ENCODE results near the gene ZNHIT3.
"Not testable (repeated sequence)": the region's sequence is repeated elsewhere in the genome, so short reads cannot be mapped to it uniquely, and the experiment has no call there.

ZNHIT3 gene

DNA sequence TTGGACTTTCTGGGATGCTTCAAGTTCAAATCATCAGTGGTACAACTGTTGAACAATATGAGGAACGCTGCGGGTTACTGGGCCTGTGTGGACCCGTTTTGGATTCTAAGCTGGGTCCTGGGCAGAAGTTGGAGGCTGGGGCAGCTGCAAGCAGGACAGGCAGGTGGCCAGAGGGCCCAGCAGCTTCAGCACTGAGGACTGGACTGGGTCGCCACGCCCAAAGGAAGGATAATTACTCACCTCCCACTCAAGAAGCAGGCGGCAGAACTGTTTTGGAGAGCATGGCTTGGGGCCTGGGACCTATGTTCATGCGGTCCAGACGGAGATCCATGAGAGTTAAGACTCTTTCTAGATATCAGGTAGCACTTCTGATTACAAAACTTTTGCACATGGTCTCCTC is 1.5 kb upstream of the ZNHIT3 start:
- DNase-seq = no peak

DNA sequence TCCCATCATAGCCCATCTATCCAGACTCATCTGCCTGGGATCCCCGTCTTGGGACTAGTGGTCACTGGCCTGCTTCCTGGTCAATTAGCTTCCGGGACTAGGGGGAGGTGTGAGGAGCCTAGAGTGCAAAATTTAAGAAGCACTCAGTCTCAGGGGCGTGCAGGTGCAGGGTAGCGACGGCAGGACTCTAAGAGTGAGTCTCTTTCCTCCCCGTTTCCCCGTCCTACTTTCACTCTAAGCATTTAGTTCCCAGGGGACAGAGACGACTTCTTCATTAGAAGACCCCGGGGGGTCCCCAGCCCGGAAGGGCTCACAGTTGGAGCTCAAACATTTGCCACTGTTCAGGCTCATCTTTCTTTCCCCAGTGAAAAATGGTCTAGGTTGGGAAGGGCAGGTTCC is 677 bp upstream of the ZNHIT3 start:
- no peak for DNase-seq

DNA sequence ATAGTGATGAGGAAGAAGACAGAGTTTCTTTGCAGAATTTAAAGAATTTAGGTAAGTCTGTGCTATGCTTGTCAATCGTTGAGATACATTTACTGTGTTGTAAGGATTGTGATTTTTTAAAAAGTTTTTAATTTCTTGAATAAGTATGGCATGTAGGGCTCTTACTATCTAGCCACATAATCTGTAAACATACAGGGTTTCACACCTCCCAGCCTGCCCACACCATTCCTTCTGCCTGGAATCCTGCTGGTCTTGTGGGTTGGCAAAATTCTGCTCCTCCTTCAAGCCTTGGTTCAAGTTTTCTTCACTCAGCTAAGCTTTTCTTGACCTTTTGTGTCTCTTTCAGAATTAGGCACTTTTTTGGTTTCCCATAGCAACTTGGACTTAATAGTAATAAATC is 7.5 kb downstream of the ZNHIT3 start:
- DNase-seq = no peak

DNA sequence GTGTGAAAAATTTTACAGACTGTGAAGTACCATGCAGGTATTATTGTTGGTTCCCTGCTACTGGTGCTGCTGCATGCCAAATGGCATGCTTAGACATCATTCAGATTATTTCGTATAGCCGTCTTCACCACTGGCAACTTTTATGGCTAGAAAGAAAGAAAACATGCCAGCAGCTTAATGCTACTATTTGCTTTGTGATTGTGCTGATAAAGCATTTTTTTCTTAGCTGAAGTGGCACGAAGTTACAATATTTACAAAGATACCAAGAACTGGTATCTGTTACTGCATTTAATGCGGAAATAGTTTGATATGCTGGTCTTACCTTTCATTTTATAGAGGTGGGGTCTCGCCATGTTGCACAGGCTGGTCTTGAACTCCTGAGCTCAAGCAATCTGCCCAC is 8.2 kb downstream of the ZNHIT3 start:
- DNase-seq = no peak

DNA sequence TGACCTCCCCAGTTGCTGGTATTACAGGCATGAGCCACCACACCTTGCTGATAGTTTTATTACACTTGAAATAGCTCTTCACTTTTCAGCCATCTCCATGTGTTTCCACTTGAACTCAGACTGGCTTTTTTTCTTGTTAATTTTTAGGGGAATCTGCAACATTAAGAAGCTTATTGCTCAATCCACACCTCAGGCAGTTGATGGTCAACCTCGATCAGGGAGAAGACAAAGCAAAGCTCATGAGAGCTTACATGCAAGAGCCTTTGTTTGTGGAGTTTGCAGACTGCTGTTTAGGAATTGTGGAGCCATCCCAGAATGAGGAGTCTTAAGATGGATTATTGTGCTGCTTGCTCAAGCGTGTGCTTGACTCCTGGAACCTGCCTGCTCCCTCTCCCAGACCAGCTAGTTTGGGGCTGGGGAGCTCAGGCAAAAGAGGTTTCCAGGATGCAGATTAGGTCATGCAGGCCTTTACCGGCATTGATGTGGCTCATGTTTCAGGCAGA is 8.6 kb downstream of the ZNHIT3 start:
- no peak for DNase-seq

DNA sequence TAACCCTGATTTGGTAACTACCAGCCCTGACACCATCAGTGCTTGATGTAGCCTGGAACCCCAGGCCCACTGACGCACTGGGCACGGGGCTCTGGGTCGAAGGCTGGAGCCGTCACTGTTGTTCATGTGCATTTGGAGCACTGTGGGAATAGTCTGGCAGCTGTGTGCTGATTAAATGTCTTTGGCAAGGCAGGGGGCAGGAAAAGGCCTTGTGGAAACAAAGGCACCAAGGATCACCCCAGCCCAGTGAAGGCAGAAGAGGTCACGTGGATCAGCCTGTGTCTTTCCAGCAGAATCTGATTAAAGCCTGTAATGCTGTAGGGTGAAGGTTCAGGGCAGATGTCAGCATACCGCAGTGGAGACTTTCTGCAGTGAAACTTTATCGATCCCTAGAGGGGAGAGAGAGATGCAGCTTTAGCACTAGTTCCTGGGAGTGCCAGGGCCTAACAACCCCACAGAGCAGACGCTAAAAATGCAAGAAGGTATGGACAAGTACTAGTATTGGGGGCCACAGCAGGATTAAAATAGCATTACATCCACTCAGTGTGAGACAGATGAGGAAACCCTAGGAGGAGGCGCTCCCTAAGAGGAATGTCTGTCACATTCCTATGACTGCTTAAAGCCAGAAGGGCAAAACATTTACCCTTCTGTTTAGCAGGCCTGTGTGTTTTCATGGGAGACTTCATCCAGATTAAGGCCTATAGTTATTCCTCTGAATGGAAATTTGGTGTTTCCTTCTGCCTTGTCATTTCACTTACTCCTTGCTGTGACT is 9.7 kb downstream of the ZNHIT3 start:
- no peak for DNase-seq

DNA sequence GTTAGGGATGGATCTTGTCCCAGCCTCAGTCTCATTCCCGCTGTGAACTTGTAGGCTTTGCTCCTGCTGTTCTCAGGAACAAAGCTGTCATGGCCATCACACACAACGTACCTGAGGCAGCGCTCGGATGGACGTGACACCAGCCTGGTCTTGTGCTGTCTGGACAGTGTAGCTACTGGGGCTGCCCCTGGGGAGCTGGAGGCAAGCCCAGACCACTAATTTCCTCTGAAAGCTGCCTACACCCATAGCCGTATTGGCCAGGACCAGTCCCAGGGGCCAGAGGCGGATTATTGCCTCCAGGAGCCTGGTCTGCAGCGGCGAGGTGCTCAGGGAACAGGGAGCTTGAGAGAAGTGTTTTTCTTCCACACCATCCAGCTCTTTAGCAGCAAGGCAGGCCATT is 11.7 kb downstream of the ZNHIT3 start:
- DNase-seq = no peak

DNA sequence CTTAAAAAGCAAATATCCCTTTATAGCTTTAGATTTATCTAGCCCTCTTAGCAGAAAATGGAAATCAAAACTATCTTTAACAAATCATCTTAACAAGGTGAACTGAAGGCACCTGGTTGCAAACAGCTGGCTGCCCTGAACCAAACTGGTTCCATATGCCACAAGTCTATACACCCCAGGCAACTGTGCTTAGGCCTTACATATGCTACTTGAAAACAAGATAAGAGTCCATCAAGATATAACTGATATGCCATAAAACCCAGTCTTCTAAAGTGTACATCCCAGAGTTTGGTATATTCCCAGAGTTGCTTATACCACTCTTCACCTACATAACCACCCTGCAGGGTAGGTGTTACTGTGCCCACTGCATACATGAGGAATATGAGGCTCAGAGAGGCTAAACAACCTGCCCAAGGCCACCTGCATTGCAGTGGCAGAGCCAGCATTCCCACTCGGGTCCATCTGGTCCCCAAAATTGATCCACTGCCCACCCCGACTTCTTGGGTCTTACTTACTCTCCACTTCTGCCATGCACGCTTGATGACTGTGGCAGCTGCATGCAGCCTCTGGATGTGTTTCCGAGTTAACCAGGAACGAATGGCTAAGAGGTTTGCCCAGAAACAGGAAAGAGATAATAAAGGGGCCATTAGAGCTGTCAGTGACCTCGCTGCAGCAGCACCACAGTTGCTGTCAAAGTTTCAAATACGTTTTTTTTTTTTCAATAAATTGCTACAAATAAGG is 12.2 kb downstream of the ZNHIT3 start:
- no peak for DNase-seq

DNA sequence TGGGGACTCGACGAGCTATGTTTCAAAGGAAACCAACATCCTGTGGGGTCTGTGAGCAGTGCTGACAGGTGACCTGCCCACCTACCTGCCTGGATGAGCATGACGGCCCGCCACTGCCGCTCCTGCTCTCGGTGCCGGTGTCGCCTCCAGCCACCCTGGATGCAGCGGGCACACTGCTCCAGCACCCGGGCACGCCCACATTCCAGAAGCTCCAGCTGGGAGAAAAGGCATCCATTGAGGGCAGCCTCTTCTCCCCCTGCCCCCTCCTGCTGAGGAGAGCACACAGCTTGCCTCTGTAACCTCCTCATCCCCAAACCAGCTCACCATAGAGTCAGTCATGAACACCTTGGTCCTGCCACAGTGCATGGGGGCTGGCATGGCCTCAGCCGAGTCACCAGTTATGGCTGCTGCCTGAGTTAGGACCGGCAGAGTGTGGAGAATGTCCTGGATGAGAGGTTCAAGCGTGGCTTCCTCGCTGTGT is 14.3 kb downstream of the ZNHIT3 start:
- DNase-seq = no peak

DNA sequence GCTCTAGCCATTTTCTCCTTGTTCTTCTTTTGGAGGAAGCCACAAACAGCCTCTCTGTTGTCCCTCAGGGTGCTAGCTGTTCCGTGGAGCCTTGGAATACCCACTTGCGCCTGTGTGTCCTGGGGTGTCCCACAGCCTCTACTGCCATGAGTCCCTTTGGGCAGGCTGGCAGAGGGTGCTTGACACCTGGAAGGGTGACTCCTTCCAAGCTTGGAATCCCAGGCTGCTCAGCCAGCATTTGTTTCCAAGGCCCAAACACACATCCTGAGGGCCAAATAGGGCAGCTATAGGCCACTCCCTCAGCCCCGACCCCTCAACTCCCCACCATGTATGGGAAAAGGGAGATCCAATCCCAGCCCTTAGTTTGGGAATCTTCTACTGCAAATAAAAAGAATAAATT is 14.9 kb downstream of the ZNHIT3 start:
- DNase-seq = no peak

DNA sequence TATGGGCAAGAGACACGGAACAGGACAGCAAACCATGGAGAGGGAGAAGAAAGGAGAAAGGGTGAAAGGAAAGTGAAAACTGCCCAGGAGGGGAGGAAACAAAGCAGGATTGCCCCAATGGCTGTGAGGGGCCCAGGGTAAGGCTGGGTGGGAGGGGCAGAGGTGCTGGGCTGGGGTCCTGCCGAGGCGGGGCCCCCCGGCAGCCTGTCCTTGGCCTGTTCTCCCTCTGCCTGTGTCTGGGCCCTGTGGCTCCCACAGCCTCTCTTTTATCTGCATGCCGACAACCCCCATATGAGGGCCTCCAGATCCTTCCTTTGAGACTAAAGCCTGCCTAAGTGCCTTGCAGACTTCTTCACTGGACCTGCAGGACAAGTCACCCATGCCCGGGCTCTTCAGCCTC is 15.5 kb downstream of the ZNHIT3 start:
- DNase-seq = no peak

DNA sequence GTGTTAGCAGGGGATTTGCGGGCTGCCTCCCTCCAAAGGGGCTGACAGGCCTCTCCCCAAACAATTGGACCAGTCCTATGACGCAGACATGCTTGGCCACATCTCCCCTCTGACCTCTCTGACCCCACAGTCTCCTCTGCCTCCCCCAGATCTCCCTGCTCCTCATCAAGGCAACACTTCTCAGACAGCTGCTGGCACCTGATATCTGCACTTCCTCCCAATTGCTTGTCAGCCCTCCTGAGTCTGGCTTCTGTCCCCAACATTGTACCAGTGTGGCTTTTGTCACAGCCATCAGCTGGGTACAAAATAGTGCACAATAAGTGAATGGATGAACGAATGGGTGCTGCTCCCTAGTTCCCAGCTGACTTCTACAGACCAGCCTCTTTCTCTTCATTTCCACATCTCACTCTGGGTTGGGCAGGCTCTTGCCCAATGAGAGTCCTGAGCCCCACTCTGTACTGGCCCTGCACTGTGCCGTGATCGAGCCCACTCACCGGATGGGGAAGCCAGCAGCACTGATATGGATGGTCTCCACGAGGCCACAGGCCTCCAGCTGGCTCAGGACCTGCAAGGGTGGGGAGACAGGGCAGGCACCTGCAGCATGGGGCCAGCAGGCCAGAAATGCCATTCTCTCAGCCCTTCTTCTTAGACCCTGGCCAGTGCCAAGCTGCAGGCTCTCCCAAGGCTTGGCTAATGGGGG is 17.1 kb downstream of the ZNHIT3 start:
- DNase-seq = no peak

DNA sequence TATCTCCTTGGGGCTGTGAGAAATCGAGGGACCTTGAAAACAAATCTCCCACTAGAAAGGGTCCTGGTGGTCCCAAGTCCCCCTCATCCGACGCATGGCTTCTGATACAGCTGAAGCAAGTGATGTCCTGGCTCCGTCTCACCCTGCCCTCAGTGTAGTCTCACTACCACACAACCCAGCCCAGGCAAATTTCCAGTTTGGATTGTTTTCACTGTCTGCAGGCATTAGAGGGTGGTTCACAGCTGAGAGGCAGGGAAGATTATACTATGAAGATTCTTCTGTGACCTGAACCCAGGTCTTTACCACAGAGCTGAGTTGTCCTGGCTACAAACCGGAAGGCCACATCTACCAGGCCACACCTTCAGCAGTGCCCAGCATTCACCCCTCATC is 17.7 kb downstream of the ZNHIT3 start:
- no peak for DNase-seq

DNA sequence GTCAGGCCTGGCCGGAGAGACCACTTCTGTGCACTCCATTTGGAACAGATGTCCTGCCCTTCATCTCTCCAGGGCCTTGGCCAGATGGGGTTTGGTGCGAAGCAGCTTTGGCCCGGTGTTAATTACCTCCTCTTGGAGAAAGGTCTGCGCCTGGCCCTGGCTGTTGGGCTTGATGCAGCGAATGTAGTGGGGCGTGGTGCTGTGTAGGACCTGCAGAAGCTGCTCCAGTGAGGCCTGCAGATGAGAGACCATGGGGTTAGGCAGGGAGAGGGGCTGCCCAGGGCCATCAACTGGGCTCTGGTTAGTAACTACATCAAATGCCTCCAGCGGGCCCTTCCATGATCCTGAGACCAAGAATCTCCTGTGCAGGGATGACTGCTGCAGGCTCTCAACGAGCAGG is 18.7 kb downstream of the ZNHIT3 start:
- DNase-seq = no peak

DNA sequence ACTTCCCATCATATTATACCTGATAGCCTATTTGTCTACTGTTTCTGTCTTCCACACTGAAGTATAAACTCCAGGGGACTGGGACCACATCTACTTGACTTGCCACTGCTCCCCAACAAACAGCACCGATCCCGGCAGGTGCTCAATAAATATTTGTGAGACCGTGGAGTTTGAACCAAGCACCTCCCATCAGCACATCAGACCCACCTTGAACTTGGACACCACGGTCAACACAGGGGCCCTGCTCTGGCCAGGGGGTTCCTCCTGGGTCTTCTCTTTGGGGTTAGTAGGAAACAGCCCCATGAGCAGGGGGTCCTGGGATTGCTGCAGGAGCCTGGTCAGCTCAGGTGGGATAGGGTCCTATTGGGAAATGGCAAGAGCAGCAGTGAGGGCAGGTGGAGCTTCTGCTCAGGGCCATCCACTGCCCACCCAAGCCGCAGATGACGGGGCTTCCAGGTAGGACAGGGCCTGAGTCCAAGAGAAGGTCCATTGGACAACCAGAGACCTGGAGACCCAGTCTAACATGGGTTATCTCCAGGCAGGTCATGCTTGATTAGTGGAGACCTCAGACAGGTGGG is 19.9 kb downstream of the ZNHIT3 start:
- no peak for DNase-seq

DNA sequence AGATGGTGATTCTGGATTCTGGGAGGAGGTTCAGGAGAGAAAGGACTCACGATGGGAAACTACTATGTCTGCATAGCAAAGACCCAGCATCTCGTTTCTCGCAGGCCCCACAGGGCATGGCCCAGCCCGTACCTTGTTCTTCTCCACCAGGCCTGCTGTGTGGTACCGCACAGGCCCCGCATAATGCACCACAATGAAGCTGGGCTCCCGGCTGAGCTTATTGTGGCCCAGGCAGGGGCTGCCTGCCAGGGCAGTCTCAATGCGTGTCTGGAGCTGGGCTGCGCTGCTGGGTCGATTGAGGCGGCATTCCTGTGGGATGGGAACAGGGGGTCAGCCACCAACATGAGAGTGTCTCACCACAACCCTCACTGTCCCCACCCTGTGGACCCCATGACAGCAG is 20.4 kb downstream of the ZNHIT3 start:
- no peak for DNase-seq

DNA sequence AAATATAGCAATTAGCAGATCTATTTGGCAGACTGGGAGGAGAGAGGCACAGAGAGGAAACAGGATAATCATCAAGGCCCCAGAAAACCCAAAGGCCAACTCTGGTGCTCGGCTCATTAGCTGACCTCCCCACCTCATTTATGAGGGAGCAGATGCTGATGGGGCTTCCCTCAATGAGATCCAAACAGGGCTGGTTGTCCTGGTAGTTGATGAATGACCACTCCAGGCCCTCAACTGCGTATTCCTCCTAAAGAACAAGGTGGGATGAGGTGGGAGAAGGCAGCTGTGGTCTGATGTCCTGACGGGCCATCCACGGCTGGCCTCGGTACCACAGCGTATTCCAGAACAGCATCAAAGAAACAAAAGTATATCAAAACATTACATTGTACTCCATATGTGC is 20.8 kb downstream of the ZNHIT3 start:
- DNase-seq = no peak

DNA sequence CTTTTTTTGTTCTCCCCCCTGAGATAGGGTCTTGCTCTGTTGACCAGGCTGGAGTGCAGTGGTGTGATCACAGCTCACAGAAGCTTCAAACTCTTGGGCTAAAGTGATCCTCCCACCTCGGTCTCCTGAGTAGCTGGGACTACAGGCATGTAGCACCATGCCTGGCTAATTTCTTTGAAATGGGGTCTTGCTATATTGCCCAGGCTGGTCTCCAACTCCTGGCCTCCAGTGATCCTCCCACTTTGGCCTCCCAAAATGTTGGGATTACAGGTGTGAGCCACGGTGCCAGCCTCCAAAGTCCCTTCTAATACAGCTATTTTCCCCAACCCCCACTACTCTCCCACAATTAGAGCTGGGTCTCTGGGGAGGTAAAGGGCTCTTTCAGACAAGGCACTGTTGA is 22.0 kb downstream of the ZNHIT3 start:
- DNase-seq = not testable (repeated sequence)

DNA sequence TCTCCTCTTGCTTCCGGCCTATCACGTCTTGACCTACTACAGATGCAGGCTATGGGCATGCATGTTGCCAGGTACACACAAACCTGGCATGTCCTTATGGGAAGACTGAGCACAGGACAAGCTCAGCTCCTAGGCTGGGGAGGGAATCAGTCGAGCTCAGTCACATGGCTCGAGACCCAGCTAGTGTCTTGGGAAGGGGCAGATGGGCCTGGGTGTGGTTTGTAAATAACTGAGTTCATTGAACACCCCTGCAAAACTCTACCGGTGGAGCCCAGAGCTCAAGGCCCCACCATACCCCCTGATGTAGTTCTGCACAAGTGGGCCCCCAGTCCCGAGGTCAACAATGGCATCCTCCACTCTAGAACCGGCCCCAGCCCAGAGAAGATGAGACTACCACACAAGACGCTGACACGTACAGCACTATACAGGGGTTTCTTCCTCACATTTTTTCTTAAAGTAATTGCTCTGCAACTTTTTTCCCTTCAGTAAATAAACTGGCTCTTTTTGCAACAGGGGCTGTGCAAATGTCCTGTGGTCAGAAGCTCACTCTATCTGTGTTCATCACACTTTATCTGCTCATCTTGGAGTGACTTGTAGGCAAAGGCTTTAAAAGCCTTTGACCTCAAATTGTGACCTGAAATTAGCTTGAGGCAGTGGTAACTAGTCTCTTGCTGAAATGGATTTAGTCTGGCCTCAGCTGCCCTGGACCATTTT is 22.9 kb downstream of the ZNHIT3 start:
- DNase-seq = no peak

DNA sequence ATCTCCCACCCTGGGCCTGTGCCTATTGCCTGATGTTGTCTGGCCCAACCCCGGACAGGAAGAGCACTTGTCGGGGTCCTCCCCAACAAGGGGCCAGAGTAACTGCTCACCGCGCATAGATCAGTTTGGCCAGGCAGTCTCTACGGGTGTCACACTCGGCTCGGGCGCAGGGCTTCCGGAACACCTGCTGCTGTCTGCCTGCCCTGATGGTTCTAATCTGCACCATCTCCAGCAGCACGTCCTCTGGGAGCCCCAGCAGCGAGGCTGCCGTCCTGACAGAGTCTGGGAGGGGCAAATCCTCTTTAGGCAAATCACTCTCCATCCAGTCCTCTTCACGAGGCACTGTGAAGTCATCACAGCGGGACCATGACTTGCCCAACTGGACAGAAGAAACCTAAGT is 24.2 kb downstream of the ZNHIT3 start:
- no peak for DNase-seq

DNA sequence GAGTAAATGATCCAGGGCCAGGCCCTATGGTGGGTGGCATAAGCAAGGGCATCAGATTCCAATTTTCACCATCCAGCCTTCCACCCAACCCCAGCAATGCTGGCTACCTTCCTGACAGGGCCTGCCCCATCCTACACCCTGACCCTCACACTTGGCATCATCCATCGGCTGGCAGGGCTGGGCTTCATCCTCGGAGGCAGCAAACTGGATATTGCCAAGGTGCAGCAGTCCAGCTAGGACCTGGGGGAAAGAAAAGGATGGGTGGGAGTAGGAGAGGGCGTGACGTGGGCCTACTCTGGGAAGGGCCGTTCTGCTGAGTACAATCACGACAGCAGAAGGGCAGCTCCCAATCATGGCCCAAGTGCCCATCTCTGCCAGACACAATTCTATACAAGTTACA is 24.7 kb downstream of the ZNHIT3 start:
- DNase-seq = no peak

DNA sequence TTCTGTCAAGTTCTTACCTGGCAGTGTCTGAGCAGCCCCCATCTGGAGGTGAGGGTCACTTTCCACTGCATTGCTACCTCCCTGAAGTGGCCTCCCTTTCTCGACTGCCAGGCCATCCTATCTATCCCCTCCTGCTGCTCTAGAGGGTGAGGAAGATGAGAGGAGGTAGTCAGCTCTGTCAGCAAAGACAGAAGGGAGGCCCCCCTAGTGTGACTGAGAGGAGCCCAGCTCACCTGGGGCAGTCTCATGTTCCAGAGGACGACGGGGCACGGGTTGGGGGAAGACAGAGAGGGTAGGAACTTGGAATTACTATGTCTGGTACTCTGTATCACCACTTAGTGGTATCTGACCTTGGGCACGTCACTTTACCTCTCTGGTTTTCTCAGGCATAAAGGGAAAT is 26.2 kb downstream of the ZNHIT3 start:
- DNase-seq = no peak

DNA sequence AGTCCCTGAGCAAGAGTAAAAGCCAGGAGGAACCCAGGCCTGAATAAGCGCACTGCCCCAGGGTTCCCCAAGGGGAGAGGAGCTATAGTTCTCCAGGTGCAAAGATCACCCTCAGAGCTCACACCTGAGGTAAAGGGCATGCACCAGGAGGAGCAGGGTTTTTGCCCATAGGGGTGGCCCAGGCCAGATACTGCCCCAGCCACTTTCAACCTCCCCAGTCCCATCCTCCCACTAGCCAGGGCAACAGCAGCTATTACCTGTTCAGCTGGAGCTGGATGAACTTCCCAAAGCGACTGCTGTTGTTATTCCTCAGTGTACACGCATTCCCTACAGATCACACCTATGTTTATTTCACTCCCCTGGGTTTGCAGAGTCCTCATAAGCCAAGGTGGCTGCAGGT is 28.4 kb downstream of the ZNHIT3 start:
- no peak for DNase-seq

Data from NCI-H510A (cell line).